ENCODE measurements around the gene DNAJB6. TPM values are rescaled to one million over a fixed set of nuclear protein-coding genes. Genes with fewer than 3 reads are reported as not detected.

Gene DNAJB6
- total RNA-seq, 2 donors from 2014 or later = 103 to 116 TPM

DNA sequence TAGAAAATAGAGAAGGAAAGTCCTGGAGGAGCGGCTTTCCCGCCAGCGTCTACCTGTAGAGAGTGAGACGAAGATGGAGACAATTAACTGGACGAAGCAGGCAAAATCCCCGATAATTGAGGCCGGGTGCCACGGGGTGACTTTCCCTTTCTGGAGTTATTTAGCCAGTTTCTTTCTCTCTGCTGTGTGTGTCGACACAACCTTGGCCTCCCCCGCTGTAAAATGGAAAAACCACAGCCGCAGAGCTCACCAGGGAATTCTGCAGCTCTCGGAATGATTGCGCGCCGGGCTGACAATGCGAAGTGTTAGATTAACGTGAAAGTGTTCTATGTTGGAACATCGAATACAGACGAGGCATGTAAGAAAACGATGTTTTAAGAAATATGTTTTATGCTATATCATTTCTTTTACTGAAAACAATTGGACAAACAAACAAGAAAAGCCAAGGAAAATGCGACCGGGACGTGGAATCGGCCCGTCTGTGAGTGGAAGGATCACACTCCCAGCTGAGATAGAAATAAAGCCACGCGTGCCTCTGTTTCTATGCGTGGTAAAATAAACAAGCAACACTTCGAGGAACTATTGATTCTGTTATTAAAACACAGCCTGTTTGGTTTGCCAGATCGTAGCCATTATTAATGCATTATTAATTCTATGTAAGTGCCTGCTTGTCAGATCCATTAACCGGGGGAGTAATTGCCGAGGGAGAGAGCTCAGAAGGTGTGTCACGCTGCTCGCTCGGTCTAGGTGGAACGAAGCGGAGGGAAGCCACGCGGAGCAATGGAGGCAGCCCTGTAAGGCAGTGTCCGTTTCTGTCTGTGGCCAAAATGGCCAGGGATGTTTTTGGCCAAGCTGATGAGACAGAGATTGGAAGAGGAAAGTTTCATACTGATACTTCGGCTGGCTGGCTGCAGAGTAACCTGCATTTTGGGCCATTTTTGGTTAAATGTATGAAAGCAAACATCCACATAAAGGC, 129.4 kb downstream of the DNAJB6 start:
- Mint-ChIP-seq H3K4me1 (ENCODE audit: low read depth) (peaks cover 13% of the 10 kb centered on the region), H3K4me3 (no peak overlapping the region), H3K36me3 (ENCODE audit: insufficient read depth in 2 of 2) (no peaks in the 10 kb centered on the region), H3K9me3 (no peaks in the 10 kb centered on the region), H3K27me3 (ENCODE audit: low read depth) (no peaks in the 10 kb centered on the region), H3K27ac (no peak overlapping the region)
- DNase-seq = no peak
- no peak for ATAC-seq (replicated peaks in 1 of 2)

DNA sequence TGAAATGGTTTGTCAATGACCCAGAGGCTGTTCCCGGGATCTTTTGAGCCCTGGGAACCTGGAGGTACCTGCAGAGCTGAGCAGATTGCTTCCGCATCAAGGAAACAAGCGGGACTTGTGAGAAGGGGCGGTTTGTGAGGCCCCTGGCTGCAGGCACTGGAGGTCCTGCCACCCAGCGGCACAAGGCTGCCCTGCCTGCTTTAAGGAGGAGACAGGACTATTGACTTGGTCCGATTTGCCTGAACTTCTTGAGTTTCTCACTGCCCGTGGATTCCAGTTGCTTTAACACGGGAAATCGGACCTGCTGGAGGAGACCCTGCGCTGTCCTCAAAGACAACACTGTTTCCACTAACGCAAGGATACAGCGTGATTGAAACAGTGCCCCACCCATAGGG, 130.1 kb downstream of the DNAJB6 start:
- Mint-ChIP-seq H3K27me3 (ENCODE audit: low read depth) (no peaks in the 10 kb centered on the region), H3K4me1 (ENCODE audit: low read depth) (peaks cover 20% of the 10 kb centered on the region), H3K27ac (no peak overlapping the region), H3K4me3 (no peak overlapping the region), H3K9me3 (no peaks in the 10 kb centered on the region), H3K36me3 (ENCODE audit: insufficient read depth in 2 of 2) (peaks cover 0 to under 1% of the 10 kb centered on the region in 2 donors)
- no peak for DNase-seq
- ATAC-seq (replicated peaks in 1 of 2) = no peak

Other genes with a start within 250 kb of the DNAJB6 start
- 10 to 100 TPM; 39.6 to 42.6 TPM for gene UBE3C, start 198.1 kb upstream of the DNAJB6 start, total RNA-seq

All from activated T-cell treated with anti-CD3 and anti-CD28 coated beads, Interleukin-2, amount 50 U/mL, for 72 hours (primary cell).